WTC11 (cell line): Measurements from ENCODE around the gene SCUBE3.

Source experiments
- TF ChIP-seq, protein P1 (sequence below): sonication (generic); formaldehyde crosslinking; IDR thresholded peaks from 2 replicates; pipeline ENCODE4 v1.8.1; 2022; ENCODE audit warnings: low read depth, missing genetic modification reagents, borderline replicate concordance
- TF ChIP-seq, protein P2 (sequence below): sonication (generic); formaldehyde crosslinking; IDR thresholded peaks from 2 replicates; pipeline ENCODE4 v1.8.0; 2022; ENCODE audit warnings: mild to moderate bottlenecking, missing genetic modification reagents
- TF ChIP-seq, protein P3 (sequence below): fragments of 200-600 bp; IDR thresholded peaks from 2 replicates; pipeline ENCODE4 v1.8.0; 2022; ENCODE audit warnings: antibody characterized with exemption

DNA sequence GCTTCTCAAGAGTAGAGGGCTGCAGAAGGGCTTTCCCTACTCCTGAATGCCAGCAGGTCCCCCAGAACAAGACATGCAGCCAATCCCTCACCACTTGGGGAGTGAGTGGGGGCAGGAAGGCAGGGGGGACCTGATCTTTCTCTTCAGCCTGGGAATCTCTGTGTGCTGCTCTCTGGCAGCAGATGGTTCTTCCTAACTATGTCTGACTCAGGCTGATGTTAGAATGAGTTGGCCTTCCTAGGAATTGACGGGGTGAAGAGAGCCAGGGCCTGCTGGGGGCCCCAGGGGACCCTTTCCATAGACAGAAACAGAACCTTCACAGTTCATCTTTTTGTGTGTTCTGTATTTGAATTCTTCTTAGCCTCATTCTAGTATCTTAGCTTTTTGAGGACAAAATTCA lies 43.6 kb upstream of the SCUBE3 start:
- TF ChIP-seq, protein P1, sequence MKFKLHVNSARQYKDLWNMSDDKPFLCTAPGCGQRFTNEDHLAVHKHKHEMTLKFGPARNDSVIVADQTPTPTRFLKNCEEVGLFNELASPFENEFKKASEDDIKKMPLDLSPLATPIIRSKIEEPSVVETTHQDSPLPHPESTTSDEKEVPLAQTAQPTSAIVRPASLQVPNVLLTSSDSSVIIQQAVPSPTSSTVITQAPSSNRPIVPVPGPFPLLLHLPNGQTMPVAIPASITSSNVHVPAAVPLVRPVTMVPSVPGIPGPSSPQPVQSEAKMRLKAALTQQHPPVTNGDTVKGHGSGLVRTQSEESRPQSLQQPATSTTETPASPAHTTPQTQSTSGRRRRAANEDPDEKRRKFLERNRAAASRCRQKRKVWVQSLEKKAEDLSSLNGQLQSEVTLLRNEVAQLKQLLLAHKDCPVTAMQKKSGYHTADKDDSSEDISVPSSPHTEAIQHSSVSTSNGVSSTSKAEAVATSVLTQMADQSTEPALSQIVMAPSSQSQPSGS (CRISPR knock-in tag), result no peak
- TF ChIP-seq, protein P2, sequence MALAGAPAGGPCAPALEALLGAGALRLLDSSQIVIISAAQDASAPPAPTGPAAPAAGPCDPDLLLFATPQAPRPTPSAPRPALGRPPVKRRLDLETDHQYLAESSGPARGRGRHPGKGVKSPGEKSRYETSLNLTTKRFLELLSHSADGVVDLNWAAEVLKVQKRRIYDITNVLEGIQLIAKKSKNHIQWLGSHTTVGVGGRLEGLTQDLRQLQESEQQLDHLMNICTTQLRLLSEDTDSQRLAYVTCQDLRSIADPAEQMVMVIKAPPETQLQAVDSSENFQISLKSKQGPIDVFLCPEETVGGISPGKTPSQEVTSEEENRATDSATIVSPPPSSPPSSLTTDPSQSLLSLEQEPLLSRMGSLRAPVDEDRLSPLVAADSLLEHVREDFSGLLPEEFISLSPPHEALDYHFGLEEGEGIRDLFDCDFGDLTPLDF (CRISPR knock-in tag), result no peak
- TF ChIP-seq, protein P3, sequence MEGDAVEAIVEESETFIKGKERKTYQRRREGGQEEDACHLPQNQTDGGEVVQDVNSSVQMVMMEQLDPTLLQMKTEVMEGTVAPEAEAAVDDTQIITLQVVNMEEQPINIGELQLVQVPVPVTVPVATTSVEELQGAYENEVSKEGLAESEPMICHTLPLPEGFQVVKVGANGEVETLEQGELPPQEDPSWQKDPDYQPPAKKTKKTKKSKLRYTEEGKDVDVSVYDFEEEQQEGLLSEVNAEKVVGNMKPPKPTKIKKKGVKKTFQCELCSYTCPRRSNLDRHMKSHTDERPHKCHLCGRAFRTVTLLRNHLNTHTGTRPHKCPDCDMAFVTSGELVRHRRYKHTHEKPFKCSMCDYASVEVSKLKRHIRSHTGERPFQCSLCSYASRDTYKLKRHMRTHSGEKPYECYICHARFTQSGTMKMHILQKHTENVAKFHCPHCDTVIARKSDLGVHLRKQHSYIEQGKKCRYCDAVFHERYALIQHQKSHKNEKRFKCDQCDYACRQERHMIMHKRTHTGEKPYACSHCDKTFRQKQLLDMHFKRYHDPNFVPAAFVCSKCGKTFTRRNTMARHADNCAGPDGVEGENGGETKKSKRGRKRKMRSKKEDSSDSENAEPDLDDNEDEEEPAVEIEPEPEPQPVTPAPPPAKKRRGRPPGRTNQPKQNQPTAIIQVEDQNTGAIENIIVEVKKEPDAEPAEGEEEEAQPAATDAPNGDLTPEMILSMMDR, result no peak
